IPS-18c (cell line): Measurements from ENCODE around the gene ADGRD1.
"Not testable (repeated sequence)": the region's sequence is repeated elsewhere in the genome, so short reads cannot be mapped to it uniquely, and the experiment has no call there.

Experiments used
- H3K4me3 ChIP-seq: 2 replicates; pipeline ENCODE4 v1.7.0; 2013; ENCODE audit warnings: low read depth, mild to moderate bottlenecking, low read length, moderate library complexity; ENCODE audit not compliant: insufficient read depth
- H3K9me3 ChIP-seq: one replicate; pipeline ENCODE4 v1.6.1; 2013; ENCODE audit warnings: mild to moderate bottlenecking, low read length, moderate library complexity; ENCODE audit not compliant: control insufficient read depth, insufficient read depth

Gene ADGRD1

DNA sequence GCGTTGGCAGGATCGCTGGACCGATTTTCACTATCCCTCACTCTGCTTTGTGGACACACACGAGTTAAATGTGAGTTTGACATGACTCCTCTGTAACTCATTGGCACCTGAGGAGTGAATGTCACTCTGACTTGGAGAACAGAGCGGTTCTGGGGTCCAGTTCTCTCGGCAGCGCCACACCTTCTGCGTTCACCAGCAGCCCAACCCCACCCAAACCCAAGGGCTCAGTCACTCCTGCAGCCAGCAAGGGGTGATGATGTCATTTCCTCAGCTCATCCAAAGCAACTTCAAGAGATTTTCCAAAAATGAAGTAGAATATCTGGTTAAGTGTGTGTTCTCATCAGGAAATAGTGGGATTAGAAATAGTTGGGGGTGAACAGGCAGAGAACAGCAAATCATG is 36.3 kb downstream of the ADGRD1 start:
- Histone ChIP-seq H3K9me3 (peaks cover 3% of the 10 kb centered on the region), H3K4me3 (no peak overlapping the region)

GRCh38 chr12:130992448-130992847 is 38.7 kb downstream of the ADGRD1 start:
- peaks cover 3% of the 10 kb centered on the region for H3K9me3 ChIP-seq
- H3K4me3 ChIP-seq, result no peak overlapping the region

DNA sequence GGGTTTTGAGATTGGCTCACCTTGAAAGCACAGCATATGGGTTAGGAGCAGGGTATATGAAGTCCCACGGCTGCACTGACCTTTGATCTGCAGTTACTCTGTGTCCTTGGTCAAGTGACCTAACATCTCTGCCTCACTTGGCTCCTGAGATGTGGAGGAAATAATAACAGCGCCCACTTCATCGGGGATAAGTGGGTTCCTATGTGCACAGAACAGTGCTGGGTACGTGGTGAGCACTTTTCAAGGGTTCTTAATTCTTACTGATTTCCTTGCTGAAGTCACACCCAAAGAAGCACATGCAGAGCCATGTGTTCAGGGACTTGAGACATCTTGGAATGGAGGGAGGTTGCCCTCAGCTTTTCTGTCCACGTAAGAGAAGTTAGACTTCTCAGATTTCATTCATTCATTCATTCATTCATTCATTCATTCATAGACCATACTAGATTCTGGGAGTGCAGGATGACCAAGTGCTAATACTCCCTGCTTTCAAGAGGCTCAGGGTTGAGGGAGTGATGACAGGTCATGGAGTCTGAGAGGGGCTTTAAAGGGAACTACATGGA is 39.4 kb downstream of the ADGRD1 start:
- Histone ChIP-seq H3K4me3 (no peak overlapping the region), H3K9me3 (peaks cover 4% of the 10 kb centered on the region)

DNA sequence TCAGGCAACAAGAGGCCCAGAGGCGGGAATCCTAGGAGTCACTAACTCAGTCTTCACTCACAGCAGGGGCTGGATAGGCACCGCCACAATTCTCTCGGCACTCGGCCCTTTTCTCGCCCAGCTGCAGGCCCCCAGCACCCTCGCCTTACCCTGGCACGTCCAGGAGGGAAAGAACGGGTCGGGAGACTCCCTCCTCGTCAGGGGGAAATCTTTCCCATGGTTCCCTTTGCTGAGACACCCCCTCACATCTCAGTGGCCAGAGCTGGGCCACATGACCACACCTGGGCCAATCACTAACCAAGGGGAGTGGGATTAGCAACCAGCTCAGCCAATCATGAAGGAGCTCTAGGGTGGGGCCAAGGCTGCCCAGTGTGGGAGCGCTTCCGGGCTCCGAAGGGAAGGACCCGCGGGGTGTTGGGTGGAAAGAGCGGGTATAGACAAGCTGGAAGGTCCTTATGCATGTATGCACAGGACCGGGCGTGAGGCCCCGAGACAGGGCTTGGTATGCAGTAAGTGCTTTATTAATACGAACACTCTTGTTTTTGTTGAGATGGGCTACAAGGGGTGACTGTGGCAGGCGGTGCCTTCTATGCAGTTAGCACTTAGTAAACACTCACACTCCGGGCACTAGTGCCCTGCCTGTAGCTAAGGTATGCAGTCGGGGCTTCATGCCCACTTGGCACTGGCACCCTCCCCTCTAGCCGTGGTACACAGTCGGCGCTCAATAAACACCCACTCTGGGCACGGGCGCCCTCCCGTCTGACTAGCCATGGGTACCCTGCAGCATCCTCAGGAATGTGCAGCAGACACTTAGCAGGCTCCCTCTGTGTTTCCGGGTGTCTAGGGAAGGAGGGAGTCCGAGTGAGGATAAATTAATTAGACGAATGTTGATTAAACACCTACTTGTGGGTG is 40.3 kb downstream of the ADGRD1 start:
- Histone ChIP-seq H3K9me3 (peaks cover 7% of the 10 kb centered on the region), H3K4me3 (no peak overlapping the region; the same call in 1 of the 2 replicates)

- Histone ChIP-seq H3K9me3 (peaks cover 7% of the 10 kb centered on the region), H3K4me3 (no peak overlapping the region)
Measured at GRCh38 chr12:130994821-130995375, 41.2 kb downstream of the ADGRD1 start.

DNA sequence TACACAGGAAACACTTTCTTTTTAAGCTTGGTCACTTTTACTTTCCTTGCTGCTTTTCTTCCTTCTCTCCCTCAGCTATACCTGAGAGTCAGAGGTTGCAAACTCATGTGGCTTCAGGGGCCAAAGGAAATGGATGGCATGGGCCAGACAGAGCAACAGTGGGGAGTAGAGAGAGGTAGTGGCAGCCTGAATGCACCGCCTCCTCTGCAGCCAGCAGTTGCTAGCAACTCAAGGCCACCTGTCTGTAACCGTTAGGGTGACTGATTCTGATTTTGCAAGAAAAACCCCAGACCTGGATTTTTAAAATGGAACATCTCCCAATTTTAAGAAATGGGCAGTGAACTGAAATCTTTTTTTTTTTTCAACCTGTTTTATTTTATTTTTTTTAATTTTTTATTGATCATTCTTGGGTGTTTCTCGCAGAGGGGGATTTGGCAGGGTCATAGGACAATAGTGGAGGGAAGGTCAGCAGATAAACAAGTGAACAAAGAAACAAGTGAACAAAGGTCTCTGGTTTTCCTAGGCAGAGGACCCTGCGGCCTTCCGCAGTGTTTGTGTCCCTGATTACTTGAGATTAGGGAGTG is 41.8 kb downstream of the ADGRD1 start:
- H3K4me3 ChIP-seq, H3K9me3 ChIP-seq: not testable (repeated sequence)

DNA sequence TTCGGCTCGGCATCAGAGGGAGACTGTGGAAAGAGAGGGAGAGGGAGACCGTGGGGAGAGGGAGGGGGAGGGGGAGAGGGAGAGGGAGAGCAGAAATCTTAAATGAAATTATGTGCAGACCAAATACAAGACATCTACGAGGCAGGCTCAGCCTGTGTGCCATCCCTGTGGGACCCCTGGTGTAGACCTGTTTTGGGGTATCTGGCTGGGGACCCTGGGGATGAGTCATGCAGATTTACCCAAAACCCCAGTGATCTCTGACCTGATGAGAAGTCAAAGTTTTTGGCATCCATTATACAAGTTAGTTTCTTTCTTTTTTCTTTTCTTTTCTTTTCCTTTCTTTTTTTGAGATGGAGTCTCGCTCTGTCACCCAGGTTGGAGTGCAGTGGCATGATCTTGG is 44.4 kb downstream of the ADGRD1 start:
- no peak overlapping the region for H3K4me3 ChIP-seq
- peaks cover 7% of the 10 kb centered on the region for H3K9me3 ChIP-seq

DNA sequence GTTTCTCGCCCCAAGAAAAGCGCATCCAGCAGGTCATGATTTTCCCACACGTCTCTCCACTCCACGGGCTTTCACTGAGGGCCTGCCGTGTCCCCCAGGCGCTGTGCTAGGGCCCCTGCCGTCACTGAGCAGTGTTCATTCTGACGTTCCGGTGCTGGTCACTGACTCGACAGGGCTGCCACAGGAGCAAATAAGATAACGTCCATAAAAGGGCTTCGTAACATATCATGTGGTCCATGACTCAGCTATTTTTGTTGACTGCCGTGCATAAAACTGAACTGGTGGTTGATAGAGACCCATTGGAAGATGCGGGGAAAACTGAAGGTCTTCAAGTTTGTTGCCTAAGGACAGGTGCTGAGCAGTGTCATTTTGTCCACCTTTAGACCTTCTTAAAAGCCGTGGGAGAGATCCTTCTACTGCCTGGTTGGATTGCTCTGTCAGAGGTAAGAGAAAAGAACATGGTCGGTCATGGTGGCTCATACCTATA is 46.3 kb downstream of the ADGRD1 start:
- Histone ChIP-seq H3K4me3 (no peak overlapping the region), H3K9me3 (peaks cover 4% of the 10 kb centered on the region)

DNA sequence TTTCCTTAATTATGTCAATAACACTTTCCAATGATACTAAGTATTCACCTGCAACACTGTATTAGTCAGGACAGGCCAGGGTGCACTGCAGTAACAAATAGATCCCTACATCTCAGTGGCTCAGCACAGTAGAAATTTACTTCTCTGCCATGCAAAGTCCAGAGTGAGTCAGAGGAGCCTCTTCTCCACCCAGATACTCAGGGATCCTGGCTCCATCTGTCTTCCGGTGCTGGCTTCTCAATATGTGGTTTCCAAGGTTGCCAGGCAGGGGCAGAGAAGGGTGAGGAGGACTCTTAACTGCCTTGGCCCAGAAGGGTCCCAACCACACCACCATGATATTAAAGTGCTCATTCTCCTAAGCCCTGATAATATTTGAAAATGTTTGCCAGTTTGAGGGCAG is 47.8 kb downstream of the ADGRD1 start:
- Histone ChIP-seq H3K4me3 (no peak overlapping the region), H3K9me3 (peaks cover 4% of the 10 kb centered on the region)

DNA sequence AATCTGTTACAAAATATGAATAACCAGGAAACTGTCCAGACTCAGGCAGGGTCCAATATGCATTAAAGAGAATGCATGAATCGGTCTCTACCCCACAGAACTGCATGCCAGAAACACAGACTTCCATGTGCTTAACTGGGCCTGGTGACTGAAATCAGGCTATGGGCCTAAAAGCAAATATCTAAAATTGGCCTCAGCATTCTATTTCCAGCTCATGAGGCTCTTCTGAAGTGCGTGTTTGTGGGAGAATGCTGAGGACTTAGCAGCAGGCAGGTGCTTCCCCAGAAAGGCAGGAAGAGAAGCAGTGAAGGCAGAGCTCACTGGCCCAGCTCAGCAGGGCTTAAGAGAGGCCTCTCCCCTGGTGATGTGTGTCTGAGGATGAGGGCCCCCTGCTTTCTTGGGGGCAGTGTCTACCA is 48.5 kb downstream of the ADGRD1 start:
- Histone ChIP-seq H3K4me3 (no peak overlapping the region), H3K9me3 (peaks cover 4% of the 10 kb centered on the region)

DNA sequence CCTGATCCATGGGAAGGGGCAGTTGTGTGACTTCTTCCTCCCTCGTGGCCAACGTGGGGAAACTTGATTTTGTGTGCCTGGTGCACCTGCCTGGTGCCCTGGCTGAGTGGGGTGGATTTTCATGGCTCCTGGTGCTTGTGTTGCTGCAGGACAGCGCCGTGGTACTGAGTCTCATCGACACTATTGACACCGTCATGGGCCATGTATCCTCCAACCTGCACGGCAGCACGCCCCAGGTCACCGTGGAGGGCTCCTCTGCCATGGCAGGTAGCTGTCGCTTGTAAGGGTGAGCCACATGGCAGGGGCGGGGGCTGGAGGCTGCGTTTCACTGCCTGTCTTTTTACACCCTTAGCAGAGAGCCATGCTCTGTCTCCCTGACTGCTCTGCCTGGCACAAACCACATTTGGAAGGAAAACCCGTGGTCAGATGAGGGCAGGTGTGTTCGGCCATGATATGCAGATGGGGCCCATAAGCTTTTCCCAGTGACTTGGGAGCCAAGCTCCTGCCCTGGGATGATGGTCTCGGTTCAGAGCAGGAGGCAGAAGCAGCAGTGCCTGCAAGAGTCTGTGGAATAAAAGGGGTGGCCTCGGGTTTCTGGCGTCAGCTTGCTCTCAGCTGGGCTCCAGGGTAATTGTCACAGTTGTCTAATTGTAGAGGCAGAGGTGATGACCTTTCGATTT is 49.5 kb downstream of the ADGRD1 start:
- H3K9me3 ChIP-seq, result peaks cover 2% of the 10 kb centered on the region

DNA sequence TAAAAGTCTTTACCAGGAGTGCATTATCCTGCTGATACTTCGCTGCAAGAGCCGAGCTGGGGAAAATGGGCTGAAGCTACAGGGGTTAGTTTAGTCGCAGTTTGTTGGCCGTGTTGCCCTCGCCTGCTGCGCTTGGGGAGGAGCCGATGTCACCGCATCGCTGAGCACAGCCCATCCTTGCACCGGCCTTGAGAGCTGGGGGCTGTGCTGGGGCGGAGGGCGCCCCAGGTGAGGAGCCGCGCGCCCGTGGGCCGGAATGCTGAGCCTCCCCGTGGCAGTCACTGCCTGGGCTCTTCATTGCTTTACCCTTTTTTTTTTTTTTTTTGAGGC is 50.0 kb downstream of the ADGRD1 start:
- Histone ChIP-seq H3K4me3 (no peak overlapping the region), H3K9me3 (no peaks in the 10 kb centered on the region)

More for the DNA sequence above, 49.5 kb downstream of the ADGRD1 start:
- H3K4me3 ChIP-seq, result no peak overlapping the region

DNA sequence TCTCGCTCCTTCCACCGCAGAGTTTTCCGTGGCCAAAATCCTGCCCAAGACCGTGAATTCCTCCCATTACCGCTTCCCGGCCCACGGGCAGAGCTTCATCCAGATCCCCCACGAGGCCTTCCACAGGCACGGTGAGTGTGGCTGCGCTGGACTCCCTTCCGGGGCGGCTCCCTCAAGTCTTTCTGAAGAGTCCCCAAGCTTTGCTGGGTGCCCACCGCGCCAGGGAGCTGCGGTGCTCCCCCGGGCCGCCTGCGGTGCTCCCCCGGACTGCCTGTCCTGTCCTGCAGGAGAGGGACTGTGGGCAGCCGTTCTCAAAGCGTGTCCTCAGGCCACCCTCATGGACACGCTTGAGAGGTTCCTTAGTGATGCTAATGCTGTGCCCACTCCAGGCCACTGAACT is 50.5 kb downstream of the ADGRD1 start:
- Histone ChIP-seq H3K9me3 (no peaks in the 10 kb centered on the region), H3K4me3 (no peak overlapping the region)

DNA sequence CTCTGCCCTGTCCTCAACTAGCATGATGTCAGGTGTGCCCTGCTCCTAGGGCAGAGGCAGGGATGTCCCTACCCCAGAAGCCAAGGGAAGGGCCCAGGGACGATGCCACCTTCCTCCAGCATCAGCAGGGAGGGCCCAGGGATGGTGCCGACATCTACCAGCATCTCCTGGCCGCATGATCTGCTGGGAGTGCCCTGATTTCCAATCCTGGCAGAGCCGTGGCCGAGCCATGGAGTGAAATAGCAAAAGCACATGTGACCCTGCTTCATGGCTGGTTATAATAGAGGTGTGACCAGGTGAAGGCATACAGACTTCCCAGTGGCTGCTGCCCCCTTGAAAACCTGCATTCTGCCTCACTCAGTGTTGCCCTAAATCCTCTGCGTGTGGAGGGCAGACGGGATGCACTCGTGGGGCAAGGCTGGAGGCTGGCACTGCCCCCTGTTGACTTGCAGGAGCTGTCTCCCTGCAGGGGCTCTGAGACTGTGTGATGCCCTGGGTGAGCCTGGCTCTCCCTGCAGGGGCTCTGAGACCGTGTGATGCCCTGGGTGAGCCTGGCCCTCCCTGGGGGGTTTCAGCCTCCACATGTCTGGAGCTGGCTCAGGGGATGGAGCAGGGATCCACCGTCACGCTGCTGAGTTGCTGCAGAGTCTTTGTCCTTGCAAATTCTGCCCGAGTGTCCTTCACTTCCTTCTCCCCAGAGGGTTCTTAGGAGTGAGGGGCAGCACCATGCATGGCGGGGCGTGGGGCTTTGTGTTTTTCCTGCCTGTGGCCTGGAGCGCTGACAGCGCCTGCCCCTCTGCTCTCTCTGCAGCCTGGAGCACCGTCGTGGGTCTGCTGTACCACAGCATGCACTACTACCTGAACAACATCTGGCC is 51.7 kb downstream of the ADGRD1 start:
- no peak overlapping the region for H3K4me3 ChIP-seq
- no peaks in the 10 kb centered on the region for H3K9me3 ChIP-seq

- H3K9me3 ChIP-seq, result no peaks in the 10 kb centered on the region
- H3K4me3 ChIP-seq, result no peak overlapping the region
Measured at GRCh38 chr12:131006036-131006735, 52.5 kb downstream of the ADGRD1 start.
